Dendritic cell treated with granulocyte-macrophage colony-stimulating factor and Interleukin-4, amounts not matched to agents 40 ng/mL and 50 ng/mL, for 4 days (primary cell): Measurements from ENCODE around the gene SLC9A1.

Source experiments
- H3K27ac Mint-ChIP-seq: one replicate; pipeline ENCODE4 v1.8.0; 2022; ENCODE audit warnings: mild to moderate bottlenecking, mixed read lengths
- H3K27me3 Mint-ChIP-seq: one replicate; pipeline ENCODE4 v1.8.0; 2022; ENCODE audit warnings: mild to moderate bottlenecking, mixed read lengths
- H3K36me3 Mint-ChIP-seq: one replicate; pipeline ENCODE4 v1.8.0; 2022; ENCODE audit warnings: low read depth, mixed read lengths
- H3K4me1 Mint-ChIP-seq: one replicate; pipeline ENCODE4 v1.8.0; 2022; ENCODE audit warnings: low read depth, mixed read lengths
- H3K4me3 Mint-ChIP-seq: one replicate; pipeline ENCODE4 v1.8.0; 2022; ENCODE audit warnings: mild to moderate bottlenecking, moderate library complexity, mixed read lengths
- H3K9me3 Mint-ChIP-seq: one replicate; pipeline ENCODE4 v1.8.0; 2022; ENCODE audit warnings: mixed read lengths
- intact Hi-C: fragments of 100-400 bp; cut with micrococcal nuclease; formaldehyde crosslinking; loops from one replicate; pipeline ENCODE4 v1.15.0; 2022

The SLC9A1 gene

GRCh38 chr1:27101054-27101491 is 53.9 kb downstream of the SLC9A1 start:
- intact Hi-C loops: loop anchor here (5.0 kb wide), 1 partner anchor 96 kb away; no protein-coding TSS in a partner anchor
- H3K9me3 Mint-ChIP-seq: no peaks in the 10 kb centered on the region
- H3K27me3 Mint-ChIP-seq: no peaks in the 10 kb centered on the region
- peaks cover 51% of the 10 kb centered on the region for H3K36me3 Mint-ChIP-seq
- no peak overlapping the region for H3K4me3 Mint-ChIP-seq
- peak overlapping the region; percentile 13 for H3K27ac Mint-ChIP-seq
- peaks cover 51% of the 10 kb centered on the region for H3K4me1 Mint-ChIP-seq

- H3K36me3 Mint-ChIP-seq: peaks cover 45% of the 10 kb centered on the region
- peak overlapping the region; percentile 66 for H3K27ac Mint-ChIP-seq
- H3K4me3 Mint-ChIP-seq: no peak overlapping the region
- H3K9me3 Mint-ChIP-seq: no peaks in the 10 kb centered on the region
- H3K4me1 Mint-ChIP-seq: peaks cover 50% of the 10 kb centered on the region
- intact Hi-C loops: loop anchor here (5.0 kb wide), 1 partner anchor 97 kb away; no protein-coding TSS in a partner anchor
- H3K27me3 Mint-ChIP-seq: no peaks in the 10 kb centered on the region
Measured at GRCh38 chr1:27100335-27101053, 54.4 kb downstream of the SLC9A1 start.

DNA sequence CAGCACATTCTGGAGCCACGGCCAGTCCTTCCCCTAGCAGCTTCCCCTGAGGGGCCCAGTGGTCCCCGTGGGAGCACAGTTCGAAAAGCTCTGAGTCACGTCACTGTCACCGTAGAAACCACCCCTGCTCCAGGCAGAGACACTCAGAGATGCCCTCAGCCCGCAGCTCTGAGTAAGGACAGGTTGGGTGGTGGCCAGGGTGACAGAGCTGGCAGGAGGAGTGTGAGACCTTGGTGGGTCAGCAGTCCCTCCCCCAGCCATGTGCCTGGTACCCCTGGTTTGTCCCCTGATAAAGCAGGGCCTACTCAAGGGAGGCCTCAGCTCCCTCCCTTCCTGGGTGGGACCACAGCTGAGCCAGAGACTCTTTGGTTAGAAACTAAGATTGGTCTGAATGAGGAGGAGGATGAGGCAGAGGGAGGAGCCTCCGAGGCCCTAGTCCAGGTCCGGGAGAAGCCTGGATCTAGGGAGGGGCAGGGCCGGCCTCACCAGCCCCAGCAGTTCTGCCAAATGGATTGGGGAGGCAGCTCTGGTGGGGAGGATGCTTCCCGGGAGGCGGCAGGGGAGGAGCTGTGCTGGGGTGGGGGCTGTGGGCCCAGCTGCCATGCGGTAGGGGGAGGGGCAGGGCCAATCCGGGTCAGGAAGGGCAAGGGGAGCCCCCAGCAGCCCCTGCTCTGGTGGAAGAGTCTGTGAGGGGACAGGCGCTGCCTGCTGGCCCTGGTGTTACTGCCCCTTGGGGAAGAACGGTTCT is 55.2 kb downstream of the SLC9A1 start:
- intact Hi-C loops: loop anchor here (5.0 kb wide), 2 partner anchors 98 to 132 kb away; no protein-coding TSS in a partner anchor
- Mint-ChIP-seq H3K4me3 (no peak overlapping the region), H3K27ac (peak overlapping the region; percentile 66), H3K36me3 (peaks cover 43% of the 10 kb centered on the region), H3K4me1 (peaks cover 46% of the 10 kb centered on the region), H3K27me3 (no peaks in the 10 kb centered on the region), H3K9me3 (no peaks in the 10 kb centered on the region)

GRCh38 chr1:27099135-27099586 is 55.8 kb downstream of the SLC9A1 start:
- Mint-ChIP-seq H3K4me1 (peaks cover 52% of the 10 kb centered on the region), H3K9me3 (no peaks in the 10 kb centered on the region), H3K4me3 (peak overlapping the region; percentile 7), H3K27me3 (no peaks in the 10 kb centered on the region), H3K27ac (peak overlapping the region; percentile 66), H3K36me3 (peaks cover 43% of the 10 kb centered on the region)
- intact Hi-C loops: loop anchor here (5.0 kb wide), 1 partner anchor 132 kb away; no protein-coding TSS in a partner anchor

DNA sequence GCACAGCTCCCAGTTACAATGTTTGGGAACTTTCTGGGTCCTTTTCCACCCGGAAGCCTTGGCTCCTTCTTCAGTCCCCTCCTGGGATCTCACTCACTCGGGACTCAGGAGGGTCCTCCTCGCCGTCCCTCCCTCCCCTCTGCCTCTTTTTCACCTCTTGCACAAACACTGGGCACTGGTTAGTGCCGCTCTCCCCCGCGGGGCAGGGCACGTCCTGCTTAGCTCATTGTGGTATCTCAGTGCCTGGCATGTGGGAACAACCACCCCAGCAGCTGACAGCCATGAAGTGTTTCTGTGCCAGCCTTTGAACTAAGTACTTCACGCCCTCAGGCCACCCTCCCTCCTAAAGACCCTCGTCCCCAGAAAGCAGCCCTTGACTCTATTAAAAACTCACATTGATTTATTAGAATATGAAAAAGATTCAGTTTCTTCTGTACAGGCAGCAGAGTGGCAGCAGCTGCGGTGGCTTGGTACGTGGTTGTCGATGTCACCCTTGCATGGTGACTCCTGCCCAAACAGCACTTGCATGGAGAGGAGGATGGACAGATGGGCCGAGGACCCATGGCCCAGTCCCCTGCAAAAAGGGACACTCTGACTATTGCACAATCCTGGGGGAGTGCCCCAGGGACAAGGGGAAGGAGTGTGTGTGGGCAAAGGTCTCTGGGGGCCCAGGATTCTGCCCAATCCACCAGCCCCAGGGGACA is 56.3 kb downstream of the SLC9A1 start:
- peak overlapping the region; percentile 66 for H3K27ac Mint-ChIP-seq
- no peaks in the 10 kb centered on the region for H3K9me3 Mint-ChIP-seq
- peaks cover 55% of the 10 kb centered on the region for H3K4me1 Mint-ChIP-seq
- peak overlapping the region; percentile 31 for H3K4me3 Mint-ChIP-seq
- no peaks in the 10 kb centered on the region for H3K27me3 Mint-ChIP-seq
- peaks cover 41% of the 10 kb centered on the region for H3K36me3 Mint-ChIP-seq
- intact Hi-C loops: loop anchor here (5.0 kb wide), 1 partner anchor 131 kb away; no protein-coding TSS in a partner anchor

- intact Hi-C loops: loop anchor here (1.0 to 5.0 kb wide), 3 partner anchors 53 to 130 kb away; no protein-coding TSS in a partner anchor
- no peak overlapping the region for H3K4me3 Mint-ChIP-seq
- no peaks in the 10 kb centered on the region for H3K9me3 Mint-ChIP-seq
- peaks cover 2% of the 10 kb centered on the region for H3K27me3 Mint-ChIP-seq
- H3K27ac Mint-ChIP-seq: no peak overlapping the region
- H3K4me1 Mint-ChIP-seq: peaks cover 47% of the 10 kb centered on the region
- H3K36me3 Mint-ChIP-seq: peaks cover 30% of the 10 kb centered on the region
Measured at GRCh38 chr1:27097484-27097917, 57.4 kb downstream of the SLC9A1 start.

DNA sequence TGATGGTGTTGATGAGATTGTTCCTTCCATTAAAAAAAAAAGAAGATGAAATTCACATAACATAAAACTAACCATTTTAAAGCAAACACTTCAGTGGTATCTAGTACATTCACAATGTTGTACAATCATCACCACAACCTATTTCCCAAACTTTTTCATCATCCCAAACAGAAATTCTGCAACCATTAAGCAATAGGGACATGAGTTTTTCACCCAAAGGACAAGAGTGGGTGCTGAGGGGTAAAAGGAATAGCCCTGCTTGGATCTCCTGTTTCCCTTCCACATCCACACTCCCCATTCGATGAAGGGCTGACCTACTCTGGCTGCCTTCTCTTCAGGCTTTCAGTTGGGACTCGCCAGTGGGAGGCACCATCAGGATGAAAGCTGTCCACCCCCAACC is 59.3 kb downstream of the SLC9A1 start:
- no peaks in the 10 kb centered on the region for H3K9me3 Mint-ChIP-seq
- intact Hi-C loops: loop anchor here (5.0 kb wide), 1 partner anchor 128 kb away; no protein-coding TSS in a partner anchor
- no peak overlapping the region for H3K27ac Mint-ChIP-seq
- peaks cover 10% of the 10 kb centered on the region for H3K27me3 Mint-ChIP-seq
- peaks cover 12% of the 10 kb centered on the region for H3K36me3 Mint-ChIP-seq
- H3K4me3 Mint-ChIP-seq: no peak overlapping the region
- H3K4me1 Mint-ChIP-seq: peaks cover 42% of the 10 kb centered on the region

- no peaks in the 10 kb centered on the region for H3K9me3 Mint-ChIP-seq
- intact Hi-C loops: no loop called here
- H3K4me3 Mint-ChIP-seq: no peak overlapping the region
- H3K27ac Mint-ChIP-seq: no peak overlapping the region
- no peaks in the 10 kb centered on the region for H3K36me3 Mint-ChIP-seq
- peaks cover 15% of the 10 kb centered on the region for H3K4me1 Mint-ChIP-seq
- H3K27me3 Mint-ChIP-seq: peaks cover 12% of the 10 kb centered on the region
Measured at GRCh38 chr1:27092888-27093287, 62.0 kb downstream of the SLC9A1 start.

DNA sequence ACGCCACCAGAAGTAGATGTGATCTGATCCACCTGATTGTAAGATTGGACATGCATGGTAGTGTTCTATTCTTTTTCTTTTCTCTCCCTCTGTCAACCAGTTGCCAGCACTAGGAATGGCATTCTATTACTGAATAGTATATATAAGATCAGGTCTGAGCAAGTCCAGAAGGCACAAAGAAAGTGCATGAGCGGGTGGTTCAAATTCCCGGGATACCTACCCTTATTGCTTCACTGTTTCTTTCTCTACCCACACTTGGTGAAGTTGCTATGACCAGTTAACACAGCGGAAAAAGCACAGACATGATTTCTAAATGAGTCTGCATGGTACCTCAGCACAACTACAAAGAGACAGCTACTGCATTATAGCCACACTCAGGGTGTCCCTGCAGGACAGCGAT is 64.0 kb downstream of the SLC9A1 start:
- Mint-ChIP-seq H3K4me3 (no peak overlapping the region), H3K27me3 (peaks cover 16% of the 10 kb centered on the region), H3K9me3 (no peaks in the 10 kb centered on the region), H3K4me1 (peaks cover 19% of the 10 kb centered on the region), H3K27ac (no peak overlapping the region), H3K36me3 (no peaks in the 10 kb centered on the region)
- intact Hi-C loops: no loop called here

DNA sequence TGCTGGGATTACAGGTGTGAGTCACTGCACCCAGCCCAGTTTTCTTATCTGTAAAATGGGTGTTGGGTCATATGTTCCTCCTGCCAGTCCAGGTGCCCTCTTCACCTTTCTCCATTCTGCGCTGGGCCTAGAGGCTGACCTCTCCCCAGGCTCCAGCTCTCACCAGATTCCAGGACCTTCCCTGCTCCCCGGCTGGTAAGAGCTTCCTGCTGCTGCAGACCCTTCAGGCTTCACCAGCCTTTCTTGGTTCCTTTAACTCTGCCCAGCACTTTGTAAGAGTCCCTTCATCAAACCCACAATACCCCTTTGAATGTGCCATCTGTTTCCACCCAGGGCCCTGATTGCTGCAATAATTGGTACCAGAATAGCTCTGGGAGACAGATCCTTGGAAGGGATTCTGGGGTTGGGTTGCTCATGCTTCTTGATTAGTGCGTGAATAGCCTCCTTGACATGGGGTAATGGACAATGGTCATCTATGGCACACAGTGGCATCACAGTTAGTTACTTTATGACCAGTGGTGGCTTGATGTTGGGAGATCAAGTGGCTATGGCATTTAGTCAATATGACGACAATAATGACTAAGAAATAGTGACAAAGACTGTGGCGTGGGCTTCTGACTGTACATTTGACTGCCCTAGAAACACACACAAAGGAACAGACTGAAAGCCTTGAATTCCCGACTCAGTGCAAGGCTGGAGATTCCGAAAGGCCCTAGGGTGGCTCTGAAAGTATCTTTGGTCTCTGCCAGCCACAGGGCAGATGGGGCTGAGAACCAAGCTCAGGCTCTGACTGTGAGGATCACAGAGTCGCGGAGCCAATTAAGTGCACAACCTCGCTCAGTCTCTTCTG is 67.3 kb downstream of the SLC9A1 start:
- Mint-ChIP-seq H3K27me3 (peaks cover 22% of the 10 kb centered on the region), H3K36me3 (no peaks in the 10 kb centered on the region), H3K27ac (no peak overlapping the region), H3K9me3 (no peaks in the 10 kb centered on the region), H3K4me1 (peaks cover 5% of the 10 kb centered on the region), H3K4me3 (no peak overlapping the region)
- intact Hi-C loops: no loop called here

DNA sequence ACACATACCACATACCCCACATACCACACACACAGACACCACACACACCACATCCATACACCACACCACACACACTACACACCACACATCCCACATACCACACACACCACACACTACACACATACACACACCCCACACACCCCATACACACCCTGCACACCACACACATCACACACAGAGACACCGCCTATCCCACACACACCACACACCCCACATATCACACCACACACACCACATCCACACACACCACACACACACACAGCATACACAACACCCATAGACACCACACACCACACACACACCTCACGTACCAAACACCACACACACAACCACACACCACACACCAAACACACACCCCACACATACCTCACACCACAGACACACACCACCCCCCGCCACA is 68.3 kb downstream of the SLC9A1 start:
- peaks cover 17% of the 10 kb centered on the region for H3K27me3 Mint-ChIP-seq
- no peaks in the 10 kb centered on the region for H3K36me3 Mint-ChIP-seq
- peaks cover 5% of the 10 kb centered on the region for H3K4me1 Mint-ChIP-seq
- H3K9me3 Mint-ChIP-seq: no peaks in the 10 kb centered on the region
- H3K4me3 Mint-ChIP-seq: no peak overlapping the region
- no peak overlapping the region for H3K27ac Mint-ChIP-seq
- intact Hi-C loops: no loop called here

DNA sequence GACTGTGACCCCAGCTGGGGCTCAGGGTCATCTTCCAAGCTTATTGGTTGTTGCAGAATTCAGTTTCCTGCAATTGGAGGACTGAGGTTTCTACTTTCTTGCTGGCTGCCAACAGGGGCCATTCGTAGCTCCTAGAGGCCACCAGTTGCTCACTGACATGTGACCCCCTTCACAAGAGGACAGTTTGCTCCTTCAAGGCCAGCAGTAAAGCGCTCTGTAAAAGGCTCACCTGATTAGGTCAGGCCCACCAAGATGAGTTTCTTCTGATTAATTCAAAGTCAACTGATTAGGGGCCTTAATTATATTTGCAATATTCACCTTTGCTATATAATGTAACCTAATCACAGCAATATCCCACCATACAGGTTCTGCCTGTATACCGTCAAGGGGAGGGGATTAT is 68.9 kb downstream of the SLC9A1 start:
- intact Hi-C loops: no loop called here
- no peaks in the 10 kb centered on the region for H3K9me3 Mint-ChIP-seq
- no peaks in the 10 kb centered on the region for H3K36me3 Mint-ChIP-seq
- H3K27me3 Mint-ChIP-seq: peaks cover 14% of the 10 kb centered on the region
- no peak overlapping the region for H3K4me3 Mint-ChIP-seq
- no peak overlapping the region for H3K27ac Mint-ChIP-seq
- peaks cover 5% of the 10 kb centered on the region for H3K4me1 Mint-ChIP-seq

DNA sequence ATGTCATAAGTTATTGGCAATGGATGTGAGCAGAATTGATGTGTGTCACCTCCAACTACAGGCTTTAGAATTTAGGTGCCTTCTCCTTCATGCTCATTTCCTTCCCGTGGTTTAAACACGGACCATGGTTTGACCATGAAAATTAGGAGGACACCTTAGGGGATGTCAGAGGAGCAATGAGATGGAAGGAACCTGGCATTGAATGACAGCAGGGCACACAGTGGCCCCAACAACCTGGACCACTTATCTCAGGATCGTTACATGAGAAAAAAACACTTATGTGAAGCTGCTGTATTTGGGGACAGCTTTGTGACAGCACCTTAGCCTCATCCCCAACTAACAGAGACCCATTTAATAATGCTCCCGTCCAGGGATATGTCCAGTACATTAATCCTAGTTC is 70.8 kb downstream of the SLC9A1 start:
- peaks cover 5% of the 10 kb centered on the region for H3K4me1 Mint-ChIP-seq
- H3K36me3 Mint-ChIP-seq: no peaks in the 10 kb centered on the region
- no peaks in the 10 kb centered on the region for H3K9me3 Mint-ChIP-seq
- no peak overlapping the region for H3K4me3 Mint-ChIP-seq
- no peak overlapping the region for H3K27ac Mint-ChIP-seq
- intact Hi-C loops: no loop called here
- peaks cover 11% of the 10 kb centered on the region for H3K27me3 Mint-ChIP-seq
